ENCODE results near the gene NLRP13.

The NLRP13 gene

GRCh38 chr19:55857974-55858373, 74.2 kb downstream of the NLRP13 start:
- Histone ChIP-seq H3K4me2 (ENCODE audit: low read depth, low read length, poor library complexity, severe bottlenecking) (no peak overlapping the region), H3K9me2 (replicated peaks; ENCODE audit: low read depth, low read length) (no peaks in the 10 kb centered on the region), H2AFZ (ENCODE audit: low read length) (no peak overlapping the region), H4K20me1 (ENCODE audit: insufficient read depth, low read length, poor library complexity, severe bottlenecking) (no peaks in the 10 kb centered on the region), H3K4me3 (ENCODE audit: low read length, poor library complexity, severe bottlenecking) (no peak overlapping the region), H3K36me3 (ENCODE audit: insufficient read depth, low read length) (no peaks in the 10 kb centered on the region), H3K4me1 (ENCODE audit: insufficient read depth, low read length, poor library complexity, severe bottlenecking) (no peaks in the 10 kb centered on the region), H3F3A (ENCODE audit: low read depth) (no peaks in the 10 kb centered on the region), H3K9me3 (ENCODE audit: insufficient read depth, low read depth, low read length) (no peaks in the 10 kb centered on the region; the same call in 1 of the 2 replicates), H3K79me2 (ENCODE audit: insufficient read depth, low read length) (no peaks in the 10 kb centered on the region), H3K27me3 (ENCODE audit: insufficient read depth, low read length, poor library complexity, severe bottlenecking) (no peaks in the 10 kb centered on the region), H3K9ac (ENCODE audit: low read depth, low read length, poor library complexity, severe bottlenecking) (no peak overlapping the region)
- TF ChIP-seq, protein P1, sequence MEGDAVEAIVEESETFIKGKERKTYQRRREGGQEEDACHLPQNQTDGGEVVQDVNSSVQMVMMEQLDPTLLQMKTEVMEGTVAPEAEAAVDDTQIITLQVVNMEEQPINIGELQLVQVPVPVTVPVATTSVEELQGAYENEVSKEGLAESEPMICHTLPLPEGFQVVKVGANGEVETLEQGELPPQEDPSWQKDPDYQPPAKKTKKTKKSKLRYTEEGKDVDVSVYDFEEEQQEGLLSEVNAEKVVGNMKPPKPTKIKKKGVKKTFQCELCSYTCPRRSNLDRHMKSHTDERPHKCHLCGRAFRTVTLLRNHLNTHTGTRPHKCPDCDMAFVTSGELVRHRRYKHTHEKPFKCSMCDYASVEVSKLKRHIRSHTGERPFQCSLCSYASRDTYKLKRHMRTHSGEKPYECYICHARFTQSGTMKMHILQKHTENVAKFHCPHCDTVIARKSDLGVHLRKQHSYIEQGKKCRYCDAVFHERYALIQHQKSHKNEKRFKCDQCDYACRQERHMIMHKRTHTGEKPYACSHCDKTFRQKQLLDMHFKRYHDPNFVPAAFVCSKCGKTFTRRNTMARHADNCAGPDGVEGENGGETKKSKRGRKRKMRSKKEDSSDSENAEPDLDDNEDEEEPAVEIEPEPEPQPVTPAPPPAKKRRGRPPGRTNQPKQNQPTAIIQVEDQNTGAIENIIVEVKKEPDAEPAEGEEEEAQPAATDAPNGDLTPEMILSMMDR (conservative IDR thresholded peaks at IDR 0.05; ENCODE audit: low read length) = no peak
- TF ChIP-seq EZH2phosphoT487 (IDR thresholded peaks at IDR 0.05; ENCODE audit: borderline replicate concordance) = no peak

DNA sequence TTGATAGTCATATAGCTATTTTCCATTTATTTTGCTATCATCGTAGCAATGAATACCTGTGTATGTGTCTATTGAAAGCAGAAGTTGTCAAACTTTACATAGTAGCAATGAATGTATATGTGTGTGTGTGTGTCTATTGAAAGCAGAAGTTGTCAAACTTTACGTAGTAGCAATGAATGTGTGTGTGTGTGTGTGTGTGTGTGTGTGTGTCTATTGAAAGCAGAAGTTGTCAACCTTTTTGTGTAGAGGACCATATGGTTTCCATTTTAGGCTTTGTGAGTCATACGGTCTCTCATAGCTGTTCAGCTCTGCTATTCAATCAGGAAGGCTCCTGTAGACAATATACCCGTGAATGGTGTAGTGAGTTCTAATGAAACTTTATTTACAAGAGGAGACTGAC, 75.0 kb downstream of the NLRP13 start:
- H3K9me3 ChIP-seq (ENCODE audit: insufficient read depth, low read depth, low read length) = no peaks in the 10 kb centered on the region; the same call in 1 of the 2 replicates
- H3K4me2 ChIP-seq (ENCODE audit: low read depth, low read length, poor library complexity, severe bottlenecking) = no peak overlapping the region
- H3K36me3 ChIP-seq (ENCODE audit: insufficient read depth, low read length) = no peaks in the 10 kb centered on the region
- H2AFZ ChIP-seq (ENCODE audit: low read length) = no peak overlapping the region
- H3K4me3 ChIP-seq (ENCODE audit: low read length, poor library complexity, severe bottlenecking) = no peak overlapping the region
- H3K9me2 ChIP-seq (replicated peaks; ENCODE audit: low read depth, low read length) = no peaks in the 10 kb centered on the region
- H3K27me3 ChIP-seq (ENCODE audit: insufficient read depth, low read length, poor library complexity, severe bottlenecking) = no peaks in the 10 kb centered on the region
- no peaks in the 10 kb centered on the region for H4K20me1 ChIP-seq (ENCODE audit: insufficient read depth, low read length, poor library complexity, severe bottlenecking)
- no peaks in the 10 kb centered on the region for H3F3A ChIP-seq (ENCODE audit: low read depth)
- H3K4me1 ChIP-seq (ENCODE audit: insufficient read depth, low read length, poor library complexity, severe bottlenecking) = no peaks in the 10 kb centered on the region
- H3K9ac ChIP-seq (ENCODE audit: low read depth, low read length, poor library complexity, severe bottlenecking) = no peak overlapping the region
- TF ChIP-seq, protein P1 (conservative IDR thresholded peaks at IDR 0.05; ENCODE audit: low read length) = no peak
- no peak for TF ChIP-seq EZH2phosphoT487 (IDR thresholded peaks at IDR 0.05; ENCODE audit: borderline replicate concordance)
- H3K79me2 ChIP-seq (ENCODE audit: insufficient read depth, low read length) = no peaks in the 10 kb centered on the region

DNA sequence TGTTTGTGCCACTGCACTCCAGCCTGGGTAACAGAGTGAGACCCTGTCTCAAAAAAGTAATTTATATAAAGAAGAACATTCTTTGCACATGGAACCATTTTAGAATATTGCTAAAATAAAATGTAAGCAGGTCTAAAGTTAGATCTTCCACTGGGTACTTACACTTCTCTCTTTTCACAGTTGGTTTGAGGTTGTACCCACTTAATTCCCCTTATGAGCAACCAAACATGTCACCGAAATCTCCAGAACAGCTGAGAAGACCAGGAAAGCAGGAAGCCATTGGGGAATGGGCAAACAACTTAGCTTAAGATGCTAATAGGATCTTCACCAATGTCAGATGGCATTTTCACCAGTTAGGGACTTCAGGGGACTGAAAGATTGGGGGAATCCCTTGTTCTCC, 77.0 kb downstream of the NLRP13 start:
- Histone ChIP-seq H3K79me2 (ENCODE audit: insufficient read depth, low read length) (no peaks in the 10 kb centered on the region), H3K4me3 (ENCODE audit: low read length, poor library complexity, severe bottlenecking) (no peak overlapping the region), H4K20me1 (ENCODE audit: insufficient read depth, low read length, poor library complexity, severe bottlenecking) (no peaks in the 10 kb centered on the region), H2AFZ (ENCODE audit: low read length) (no peak overlapping the region), H3K9me2 (replicated peaks; ENCODE audit: low read depth, low read length) (no peaks in the 10 kb centered on the region), H3K4me2 (ENCODE audit: low read depth, low read length, poor library complexity, severe bottlenecking) (no peak overlapping the region), H3K27me3 (ENCODE audit: insufficient read depth, low read length, poor library complexity, severe bottlenecking) (no peaks in the 10 kb centered on the region), H3K36me3 (ENCODE audit: insufficient read depth, low read length) (no peaks in the 10 kb centered on the region), H3K4me1 (ENCODE audit: insufficient read depth, low read length, poor library complexity, severe bottlenecking) (no peaks in the 10 kb centered on the region), H3K9me3 (ENCODE audit: insufficient read depth, low read depth, low read length) (no peaks in the 10 kb centered on the region; the same call in 1 of the 2 replicates), H3F3A (ENCODE audit: low read depth) (no peaks in the 10 kb centered on the region), H3K9ac (ENCODE audit: low read depth, low read length, poor library complexity, severe bottlenecking) (no peak overlapping the region)
- TF ChIP-seq, protein P1 (conservative IDR thresholded peaks at IDR 0.05; ENCODE audit: low read length) = no peak
- TF ChIP-seq EZH2phosphoT487 (IDR thresholded peaks at IDR 0.05; ENCODE audit: borderline replicate concordance) = no peak
